GOT3 (cell line): ENCODE results near the gene TACR1.
"Not testable (repeated sequence)": the region's sequence is repeated elsewhere in the genome, so short reads cannot be mapped to it uniquely, and the experiment has no call there.

ENCODE experiments used
- DNase-seq: peaks from one replicate; lab custom pipeline; 2025; ENCODE audit warnings: mixed read lengths; lab: John Stamatoyannopoulos, UW

The TACR1 gene

GRCh38 chr2:75194184-75194868 is 5.0 kb downstream of the TACR1 start:
- no peak for DNase-seq

- no peak for DNase-seq
These were observed 6.8 kb downstream of the TACR1 start for GRCh38 chr2:75192496-75192895.

DNA sequence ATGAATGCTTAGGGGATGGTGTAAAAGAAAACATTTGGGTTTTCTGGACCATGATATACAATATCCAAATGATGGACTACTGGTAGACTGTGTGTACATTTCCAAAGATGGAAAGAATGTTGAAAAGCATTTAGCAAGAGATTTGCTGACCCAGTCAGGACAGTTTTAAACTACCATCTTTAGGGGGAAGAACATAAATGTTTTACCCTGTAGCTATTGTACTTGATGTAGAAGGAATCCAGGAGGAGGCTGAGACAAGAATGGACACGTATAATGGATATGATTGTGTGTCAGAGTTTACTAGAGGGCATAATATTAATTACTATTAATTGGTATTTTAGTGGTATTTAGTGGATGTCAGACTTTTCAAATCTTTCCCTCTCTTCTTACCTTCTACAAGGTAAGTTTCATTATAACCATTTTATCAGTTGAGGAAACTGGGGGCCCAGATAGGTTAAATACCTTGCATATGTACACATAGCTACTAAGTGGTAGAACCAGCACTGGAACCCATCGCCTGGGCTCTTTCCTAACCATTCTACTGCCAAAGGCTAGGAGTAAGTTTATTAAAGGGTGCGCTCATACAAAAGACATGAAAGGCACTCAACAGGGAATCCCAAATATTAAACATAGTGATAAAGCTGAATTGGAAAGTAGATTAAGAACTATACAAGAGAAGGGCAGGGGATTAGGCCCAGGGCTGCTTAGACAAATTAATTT is 8.9 kb downstream of the TACR1 start:
- DNase-seq, result no peak

GRCh38 chr2:75186821-75187220 is 12.5 kb downstream of the TACR1 start:
- DNase-seq, result no peak

GRCh38 chr2:75182606-75183005 is 16.7 kb downstream of the TACR1 start:
- no peak for DNase-seq

DNA sequence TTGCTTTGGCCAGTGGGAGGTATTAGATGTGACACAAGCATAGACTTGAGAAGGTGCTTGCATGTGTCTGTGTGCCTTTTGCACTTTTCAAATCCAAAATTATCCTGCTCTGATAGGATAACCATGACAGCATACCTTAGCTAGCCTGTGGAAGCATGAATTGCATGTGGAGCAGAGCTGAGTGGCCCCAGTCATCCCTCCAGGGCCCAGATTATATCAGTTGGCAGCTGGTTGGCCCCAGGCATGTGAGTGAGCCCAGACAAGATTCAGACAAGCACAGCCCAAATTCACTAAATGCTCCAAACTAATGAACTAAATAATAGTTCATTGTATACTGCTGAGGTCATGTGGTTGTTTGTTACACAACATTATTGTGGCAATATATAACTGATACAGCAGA is 18.8 kb downstream of the TACR1 start:
- DNase-seq, result no peak

DNA sequence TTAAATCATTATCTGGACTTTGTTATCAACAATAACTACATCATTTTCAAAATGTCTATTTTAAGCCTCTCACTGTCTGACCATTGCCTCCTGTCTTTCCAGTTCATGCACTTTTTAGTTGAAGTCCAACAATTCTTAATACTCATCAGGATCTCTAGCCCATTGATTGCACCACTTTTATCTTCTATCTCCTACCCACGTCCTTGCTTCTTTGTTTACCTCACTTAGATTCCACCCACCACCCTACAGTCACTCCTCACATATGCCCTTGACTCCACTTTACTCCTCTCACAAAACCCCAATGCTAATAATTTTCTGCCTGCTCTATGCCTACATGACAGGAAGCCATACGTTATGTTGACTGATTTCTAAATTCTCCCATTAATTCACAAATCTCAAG is 21.9 kb downstream of the TACR1 start:
- DNase-seq, result no peak

GRCh38 chr2:75175456-75175855 is 23.9 kb downstream of the TACR1 start:
- DNase-seq, result no peak

GRCh38 chr2:75174981-75175380 is 24.3 kb downstream of the TACR1 start:
- DNase-seq, result no peak

- no peak for DNase-seq
These were observed 24.8 kb downstream of the TACR1 start for GRCh38 chr2:75174519-75174918.

GRCh38 chr2:75173740-75174139 is 25.6 kb downstream of the TACR1 start:
- DNase-seq, result no peak

GRCh38 chr2:75171423-75171822 is 27.9 kb downstream of the TACR1 start:
- DNase-seq, result not testable (repeated sequence)

DNA sequence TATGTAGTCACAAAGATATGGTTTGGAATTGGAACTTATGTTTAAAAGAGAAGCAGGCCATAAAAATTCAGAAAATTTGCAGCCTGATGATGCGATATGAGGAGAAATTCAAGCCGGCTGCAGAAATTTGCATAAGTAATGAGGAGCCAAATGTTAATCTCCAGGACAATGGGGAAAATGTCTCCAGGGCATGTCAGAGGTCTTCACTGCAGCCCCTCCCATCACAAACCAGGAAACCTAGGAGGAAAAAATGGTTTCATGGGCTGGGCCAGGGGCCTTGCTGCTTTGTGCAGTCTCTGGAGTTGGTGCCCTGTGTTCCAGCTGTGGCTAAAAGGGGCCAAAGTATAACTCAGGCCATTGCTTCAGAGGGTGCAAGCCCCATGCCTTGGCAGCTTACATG is 28.4 kb downstream of the TACR1 start:
- no peak for DNase-seq

DNA sequence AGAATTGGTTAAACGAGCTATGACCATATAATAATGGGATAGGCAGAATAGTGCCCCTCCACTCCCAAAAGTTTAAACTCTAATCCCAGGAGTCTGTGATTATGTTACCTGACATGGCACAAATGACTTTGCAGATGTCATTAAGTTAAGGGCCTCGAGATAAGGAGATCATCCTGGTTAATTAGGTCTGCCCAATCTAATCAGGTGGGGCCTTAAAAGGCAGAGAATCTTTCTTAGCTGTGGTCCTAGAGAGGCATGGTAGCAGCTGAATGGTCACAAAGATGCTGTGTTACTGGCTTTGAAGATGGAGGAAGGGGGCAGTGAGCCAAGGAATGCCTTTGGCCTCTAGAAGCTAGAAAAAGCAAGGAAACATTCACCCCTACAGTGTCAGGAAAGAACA is 31.1 kb downstream of the TACR1 start:
- DNase-seq, result no peak

- DNase-seq, result no peak
These were observed 32.8 kb downstream of the TACR1 start for GRCh38 chr2:75166491-75166890.

GRCh38 chr2:75162897-75163296 is 36.4 kb downstream of the TACR1 start:
- DNase-seq, result no peak

GRCh38 chr2:75162259-75162658 is 37.1 kb downstream of the TACR1 start:
- no peak for DNase-seq

- DNase-seq, result no peak
These were observed 41.9 kb downstream of the TACR1 start for GRCh38 chr2:75157435-75157834.

DNA sequence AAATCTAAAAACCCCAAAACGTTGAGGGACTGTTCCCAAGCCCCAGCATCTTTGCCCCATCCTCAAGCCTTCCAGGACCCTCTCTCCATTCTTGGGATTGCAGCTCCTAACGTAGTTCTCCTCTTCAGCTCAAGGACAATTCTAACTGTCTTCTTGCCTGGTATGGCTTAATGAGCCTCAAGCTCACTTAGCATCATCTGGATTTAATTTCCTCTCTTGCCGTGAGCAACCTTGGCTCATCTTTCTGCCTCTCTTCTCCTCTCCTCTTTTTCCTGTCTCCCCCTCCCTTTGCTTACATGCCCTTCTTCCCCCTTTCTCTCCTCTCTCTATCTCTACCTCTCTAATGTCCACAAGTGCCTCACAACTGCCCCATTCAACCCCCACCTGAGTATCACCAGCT is 44.2 kb downstream of the TACR1 start:
- no peak for DNase-seq

DNA sequence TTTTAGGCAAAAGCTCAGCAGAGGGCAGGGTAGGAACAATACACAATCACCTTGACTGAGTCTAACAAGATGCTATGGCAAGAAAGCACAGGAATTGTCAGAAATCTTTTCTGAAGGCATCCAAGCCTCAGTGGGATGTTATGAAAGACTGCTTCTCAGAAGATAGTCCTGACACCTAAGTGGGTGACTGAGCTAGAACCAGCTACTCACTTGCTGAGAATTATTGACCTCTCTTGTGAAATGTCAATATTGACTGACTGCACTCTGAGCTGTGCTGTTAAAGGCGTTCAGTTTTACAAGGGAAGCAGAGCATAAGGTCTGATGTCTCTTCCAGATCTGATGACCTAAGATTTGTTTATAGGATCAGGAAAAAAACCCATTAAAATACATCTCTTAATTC is 46.1 kb downstream of the TACR1 start:
- DNase-seq, result no peak

GRCh38 chr2:75152243-75152642 is 47.1 kb downstream of the TACR1 start:
- not testable (repeated sequence) for DNase-seq

DNA sequence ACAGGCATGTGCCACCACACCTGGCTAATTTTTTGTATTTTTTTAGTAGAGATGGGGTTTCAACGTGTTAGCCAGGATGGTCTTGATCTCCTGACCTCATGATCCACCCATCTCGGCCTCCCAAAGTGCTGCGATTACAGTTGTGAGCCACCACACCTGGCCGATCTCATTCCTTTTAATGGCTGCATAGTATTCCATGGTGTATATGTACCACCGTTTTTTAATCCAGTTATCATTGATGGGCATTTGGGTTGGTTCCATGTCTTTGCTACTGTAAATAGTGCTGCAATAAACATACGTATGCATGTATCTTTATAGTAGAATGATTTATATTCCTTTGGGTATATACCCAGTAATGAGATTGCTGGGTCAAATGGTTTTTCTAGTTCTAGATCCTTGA is 51.4 kb downstream of the TACR1 start:
- DNase-seq, result not testable (repeated sequence)

- DNase-seq, result no peak
These were observed 52.6 kb downstream of the TACR1 start for GRCh38 chr2:75146606-75147332.
